Lung microvascular endothelial cell (primary cell): Measurements from ENCODE around the gene SLC6A9. TPM values are rescaled to one million over a fixed set of nuclear protein-coding genes. Genes with fewer than 3 reads are reported as not detected.

ENCODE experiments used
- DNase-seq, 2 donors: peaks; one replicate each; pipeline versions ENCODE4 v3.0.0 to v3.0.0-alpha.2; 2010; ENCODE audit warnings: low read depth in 2 of 2
- total RNA-seq: library from RNA; depleted of rRNA; stranded (reverse); fragments of >200 nt; gene quantifications from 2 replicates; pipeline ENCODE4 v1.2.1, GENCODE V29; 2014

Gene SLC6A9
- total RNA-seq, 1 donor from 2014 or later, result 0.40 TPM

DNA sequence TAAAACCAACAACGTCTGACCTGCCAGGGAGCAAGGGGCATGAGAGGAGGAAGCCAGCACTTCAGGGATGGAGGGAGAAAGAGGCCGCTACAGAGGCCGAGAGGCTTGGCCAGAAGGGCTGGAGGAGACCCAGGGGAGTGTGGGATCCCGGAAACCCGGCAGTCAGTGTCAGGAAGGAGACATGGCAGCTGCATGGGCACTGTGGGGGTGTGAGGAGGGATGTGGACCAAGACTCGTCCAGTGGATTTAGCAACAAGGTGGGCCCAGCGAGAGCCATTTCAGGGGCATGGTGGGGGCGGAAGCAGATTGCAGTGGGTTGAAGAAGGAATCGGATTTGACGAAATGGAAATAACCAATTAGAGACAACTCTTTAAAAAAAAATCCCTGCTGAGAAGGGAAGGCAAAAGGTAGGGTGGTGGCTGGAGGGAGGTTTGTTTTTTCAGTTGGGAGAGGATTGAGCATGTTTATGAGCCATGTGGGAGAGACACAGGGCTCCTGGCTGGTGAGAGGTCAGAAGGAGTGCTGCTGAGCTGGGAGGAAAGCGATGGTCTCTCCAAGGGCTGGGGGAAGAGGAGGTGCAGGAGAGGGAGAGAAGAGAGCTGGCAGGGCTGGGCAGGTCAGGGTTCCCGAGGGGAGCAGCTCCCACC, 47.9 kb downstream of the SLC6A9 start:
- DNase-seq, result no peak

DNA sequence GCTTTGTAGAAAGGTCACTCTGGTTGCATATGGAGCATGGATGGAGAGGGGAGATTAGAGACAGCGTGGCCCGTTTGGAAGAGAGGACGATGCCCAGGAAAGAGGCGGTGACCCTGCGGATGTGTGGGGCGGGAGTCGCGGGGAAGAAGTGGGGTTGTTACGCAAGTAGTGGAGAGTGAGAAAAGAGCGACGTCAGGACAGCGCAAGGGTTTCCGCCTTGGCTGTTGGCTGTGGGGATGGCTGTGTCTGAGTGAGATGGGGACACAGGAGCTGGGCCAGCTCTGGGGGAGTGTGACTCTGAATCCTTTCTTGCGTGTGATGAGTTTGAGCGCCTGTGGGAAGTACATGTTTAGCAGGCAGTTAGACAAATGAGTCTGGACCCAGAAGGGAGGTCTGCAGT, 48.5 kb downstream of the SLC6A9 start:
- DNase-seq, result no peak

DNA sequence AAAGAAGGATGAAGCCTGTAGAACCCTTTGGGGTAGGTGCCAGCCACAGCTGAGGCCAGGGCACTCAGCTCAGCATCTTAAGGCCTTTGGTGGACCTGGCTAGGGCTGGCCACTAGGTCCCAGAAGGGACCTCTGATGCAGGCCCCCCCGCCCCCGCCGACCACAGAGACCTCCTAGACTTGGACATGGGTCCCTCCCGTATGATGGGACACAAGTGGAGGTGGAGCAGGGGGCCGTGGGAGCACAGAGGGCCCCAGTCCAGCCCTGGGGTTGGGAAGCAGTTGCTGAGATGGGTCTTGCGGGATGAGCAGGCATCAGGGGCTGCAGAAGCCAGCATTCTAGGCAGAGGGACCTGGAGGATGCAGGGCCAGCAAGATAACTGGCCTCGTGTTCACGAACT, 49.0 kb downstream of the SLC6A9 start:
- no peak for DNase-seq

DNA sequence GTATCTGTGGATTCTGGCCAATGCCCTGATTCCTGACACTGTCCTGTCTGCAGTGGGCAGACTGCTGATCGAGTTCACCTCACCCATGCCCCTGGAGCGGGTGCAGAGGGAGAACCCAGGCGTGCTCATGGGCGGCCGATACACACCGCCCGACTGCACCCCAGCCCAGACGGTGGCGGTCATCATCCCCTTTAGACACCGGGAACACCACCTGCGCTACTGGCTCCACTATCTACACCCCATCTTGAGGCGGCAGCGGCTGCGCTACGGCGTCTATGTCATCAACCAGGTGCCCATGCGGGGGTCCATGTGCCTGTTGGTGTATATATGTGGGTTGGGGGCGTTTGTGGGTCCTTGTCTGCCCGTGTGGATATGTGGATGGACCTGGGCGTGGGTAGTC, 49.6 kb downstream of the SLC6A9 start:
- DNase-seq, result no peak

DNA sequence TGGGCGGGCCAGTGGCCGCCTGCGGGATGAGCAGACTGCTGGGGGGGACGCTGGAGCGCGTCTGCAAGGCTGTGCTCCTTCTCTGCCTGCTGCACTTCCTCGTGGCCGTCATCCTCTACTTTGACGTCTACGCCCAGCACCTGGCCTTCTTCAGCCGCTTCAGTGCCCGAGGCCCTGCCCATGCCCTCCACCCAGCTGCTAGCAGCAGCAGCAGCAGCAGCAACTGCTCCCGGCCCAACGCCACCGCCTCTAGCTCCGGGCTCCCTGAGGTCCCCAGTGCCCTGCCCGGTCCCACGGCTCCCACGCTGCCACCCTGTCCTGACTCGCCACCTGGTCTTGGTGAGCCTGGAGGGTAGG, 50.1 kb downstream of the SLC6A9 start:
- no peak for DNase-seq

DNA sequence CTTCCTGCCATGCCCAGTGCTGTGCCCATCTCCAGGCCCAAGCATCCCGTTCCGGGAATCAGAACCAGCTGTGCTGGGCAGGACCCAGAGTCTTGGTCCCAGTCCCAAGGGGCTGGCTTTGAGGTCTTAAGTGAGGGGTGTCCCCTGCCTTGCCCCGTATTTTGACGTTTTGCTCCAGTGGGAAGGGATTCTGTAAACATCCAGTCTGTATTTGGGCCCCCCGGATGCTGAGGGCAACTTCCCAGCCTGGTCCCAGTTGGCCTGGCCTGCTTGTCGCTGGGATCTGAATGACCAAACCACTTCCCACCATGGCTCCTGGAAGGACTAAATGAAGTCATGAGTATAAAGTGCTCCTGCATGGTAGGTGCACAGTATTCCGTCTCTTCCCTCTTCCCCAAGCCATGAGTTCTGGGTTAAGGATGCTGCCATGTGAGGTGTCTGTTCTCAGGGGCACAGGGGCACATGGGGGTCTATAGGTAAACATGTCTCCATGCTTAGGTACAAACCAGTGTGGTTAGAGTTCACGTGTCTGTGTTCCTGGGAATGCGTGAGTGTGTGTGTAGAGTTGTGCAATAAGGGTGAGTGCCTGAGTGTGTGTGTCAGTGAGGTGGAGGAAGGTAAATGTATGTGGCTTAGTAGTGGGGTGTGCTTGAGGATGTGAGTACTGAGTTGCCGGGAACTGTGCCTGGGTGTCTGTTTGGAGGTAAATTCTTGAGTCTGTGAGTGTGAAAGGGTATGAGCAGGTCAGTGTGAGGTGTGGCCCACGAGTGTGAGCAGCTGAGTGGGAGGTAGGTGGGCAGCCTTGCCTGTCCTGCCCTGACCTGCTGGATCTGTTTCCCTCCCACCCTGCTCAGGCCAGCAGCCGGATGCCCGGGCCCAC, 50.8 kb downstream of the SLC6A9 start:
- no peak for DNase-seq

DNA sequence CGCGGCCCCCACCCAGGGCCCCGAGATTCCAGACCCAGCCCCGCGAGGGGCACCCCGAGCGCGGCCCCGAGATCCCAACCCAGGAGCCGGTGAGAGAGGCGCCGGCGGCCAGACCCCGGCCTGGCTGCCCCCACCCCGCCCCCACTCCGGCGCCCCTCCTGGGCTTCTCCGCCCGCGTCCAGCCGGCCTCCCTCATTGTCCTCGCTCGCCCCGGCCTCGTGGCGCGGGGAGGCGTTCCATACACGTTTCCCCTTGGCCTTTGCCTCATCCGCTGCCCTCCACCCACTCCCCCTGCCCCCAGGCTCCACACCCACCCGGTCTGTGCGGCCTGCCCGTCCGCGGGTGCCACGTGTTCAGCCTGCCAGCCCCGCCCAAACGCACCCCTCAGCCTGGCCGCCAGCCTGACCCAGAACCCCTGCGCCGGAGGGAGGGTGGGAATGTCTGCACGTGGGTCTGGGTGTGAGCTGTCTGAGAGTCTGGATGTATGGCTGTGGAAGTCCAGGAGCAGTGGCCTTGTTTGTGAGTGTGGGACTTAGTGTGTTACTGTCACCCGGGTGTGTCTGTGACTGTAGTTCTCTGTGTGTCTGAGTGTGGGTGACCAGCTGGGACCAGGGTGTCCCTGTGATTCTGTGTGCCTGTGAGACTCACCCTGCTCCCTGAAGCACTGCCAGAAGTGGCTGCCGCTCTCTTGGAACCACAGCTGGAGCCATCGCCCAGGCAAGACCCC, 51.6 kb downstream of the SLC6A9 start:
- peak; percentile 37 to 40 for DNase-seq

DNA sequence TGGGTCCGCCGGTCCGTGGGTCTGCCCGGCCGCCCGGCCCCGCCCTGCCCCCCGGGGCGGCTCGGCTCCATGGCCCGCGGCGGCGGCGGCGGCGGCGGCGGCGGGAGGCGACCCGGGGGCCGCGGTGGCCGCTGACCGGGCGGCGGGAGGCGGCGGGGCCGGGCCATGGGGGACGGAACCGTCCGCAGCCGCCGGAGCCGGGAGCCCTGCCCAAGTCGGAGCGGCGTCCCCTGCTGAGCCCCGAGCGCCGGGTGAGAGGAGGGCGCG, 52.1 kb downstream of the SLC6A9 start:
- DNase-seq, result no peak

DNA sequence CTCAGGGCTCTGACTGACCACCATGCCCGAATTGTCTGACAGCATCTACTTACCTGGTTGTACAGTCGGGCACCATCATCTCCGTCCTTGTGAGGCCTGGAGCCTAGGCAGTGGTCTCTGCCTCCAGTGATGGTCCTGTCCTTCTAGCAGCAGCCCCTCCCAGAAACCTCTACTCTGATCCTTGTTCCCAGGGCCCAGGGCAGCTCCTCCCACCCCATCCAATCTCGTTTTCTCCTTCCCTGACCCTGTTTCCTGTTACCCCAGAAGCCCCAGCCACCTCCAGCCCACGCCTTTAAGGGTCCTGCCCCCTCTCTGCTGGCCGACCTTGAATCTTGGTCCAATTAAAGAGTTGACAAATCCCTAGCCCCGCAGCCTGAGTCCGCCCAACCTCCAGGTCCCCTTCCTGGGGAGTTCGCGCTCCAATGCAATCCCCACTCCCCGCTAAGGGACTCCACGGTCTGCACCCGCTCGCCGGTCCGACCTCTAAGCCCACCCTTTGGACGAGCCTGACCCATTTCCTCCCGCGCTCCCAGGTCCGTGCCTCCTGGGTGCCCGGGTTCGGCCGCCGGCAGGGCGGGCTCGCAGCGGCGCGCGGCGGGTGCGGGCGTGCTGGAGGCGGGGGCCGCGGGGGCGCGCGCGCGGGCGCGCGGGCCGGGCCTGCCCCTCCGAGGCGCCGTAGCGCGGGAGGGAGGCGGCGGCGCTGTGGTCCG, 52.6 kb downstream of the SLC6A9 start, which contains the start of gene B4GALT2:
TSS of gene B4GALT2 (plus strand) at position 660 of the 710 bp plus-strand sequence. CDS start 1,951 bp downstream, outside the sequence.
- DNase-seq, result peak; percentile 47 to 48

DNA sequence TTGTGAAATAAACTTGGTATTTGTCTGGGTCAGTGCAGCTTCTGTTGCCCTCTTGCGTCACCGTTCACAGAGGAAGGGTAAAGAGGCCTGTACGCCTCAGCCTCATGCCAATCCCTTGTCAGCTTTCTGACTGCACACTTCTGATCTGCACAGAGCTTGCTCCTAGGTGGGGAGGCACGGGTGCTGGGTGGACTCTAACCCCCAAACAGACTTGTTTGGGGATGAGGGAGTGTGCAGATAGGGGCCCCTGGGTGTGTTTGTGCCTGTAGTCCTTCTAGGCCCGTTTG, 53.1 kb downstream of the SLC6A9 start:
- DNase-seq, result no peak

DNA sequence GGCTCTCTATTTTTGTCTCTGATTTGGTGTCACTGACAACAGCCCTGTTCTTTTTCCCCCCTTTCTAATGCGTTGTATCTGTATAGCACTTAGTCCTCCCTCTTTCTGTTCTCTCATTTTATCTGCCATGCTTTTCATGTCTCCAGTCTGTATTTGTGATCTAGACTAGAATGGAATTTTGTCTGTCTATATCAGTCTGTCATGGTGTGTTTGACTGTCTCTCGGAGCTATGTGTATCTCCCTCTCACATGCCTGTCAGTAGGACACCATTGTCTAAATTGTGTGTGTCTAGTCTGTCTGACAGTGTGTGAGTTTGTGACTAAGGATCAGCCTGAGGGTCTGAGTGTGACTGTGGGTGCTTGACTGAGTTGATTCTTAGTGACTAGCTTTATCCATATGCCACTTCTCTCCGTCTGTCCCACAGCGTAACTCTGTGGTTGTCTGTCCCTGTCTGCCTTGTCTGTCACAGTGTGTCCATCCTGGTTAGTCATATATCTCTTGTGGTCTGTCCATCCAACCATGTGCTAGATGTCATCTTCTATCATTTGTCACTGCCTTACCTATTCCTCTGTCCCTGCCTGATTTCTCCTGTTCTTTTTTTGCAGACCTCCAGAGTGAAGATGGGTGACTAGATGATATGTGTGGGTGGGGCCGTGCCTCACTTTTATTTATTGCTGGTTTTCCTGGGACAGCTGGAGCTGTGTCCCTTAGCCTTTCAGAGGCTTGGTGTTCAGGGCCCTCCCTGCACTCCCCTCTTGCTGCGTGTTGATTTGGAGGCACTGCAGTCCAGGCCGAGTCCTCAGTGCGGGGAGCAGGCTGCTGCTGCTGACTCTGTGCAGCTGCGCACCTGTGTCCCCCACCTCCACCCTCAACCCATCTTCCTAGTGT, 53.6 kb downstream of the SLC6A9 start:
- DNase-seq, result no peak

DNA sequence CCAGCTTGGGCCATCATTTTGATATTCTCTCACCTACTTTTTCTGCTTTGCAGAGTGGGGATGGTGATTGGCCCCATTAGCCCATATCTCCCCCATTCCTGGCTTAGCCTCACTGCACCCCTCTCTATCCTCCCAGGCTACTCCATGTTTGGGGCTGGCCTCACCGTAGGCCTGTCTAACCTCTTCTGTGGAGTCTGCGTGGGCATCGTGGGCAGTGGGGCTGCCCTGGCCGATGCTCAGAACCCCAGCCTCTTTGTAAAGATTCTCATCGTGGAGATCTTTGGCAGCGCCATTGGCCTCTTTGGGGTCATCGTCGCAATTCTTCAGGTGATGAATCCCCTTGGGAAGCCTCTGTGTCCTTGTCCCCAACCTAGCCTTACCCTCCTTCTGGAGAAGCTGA, 54.4 kb downstream of the SLC6A9 start:
- no peak for DNase-seq

DNA sequence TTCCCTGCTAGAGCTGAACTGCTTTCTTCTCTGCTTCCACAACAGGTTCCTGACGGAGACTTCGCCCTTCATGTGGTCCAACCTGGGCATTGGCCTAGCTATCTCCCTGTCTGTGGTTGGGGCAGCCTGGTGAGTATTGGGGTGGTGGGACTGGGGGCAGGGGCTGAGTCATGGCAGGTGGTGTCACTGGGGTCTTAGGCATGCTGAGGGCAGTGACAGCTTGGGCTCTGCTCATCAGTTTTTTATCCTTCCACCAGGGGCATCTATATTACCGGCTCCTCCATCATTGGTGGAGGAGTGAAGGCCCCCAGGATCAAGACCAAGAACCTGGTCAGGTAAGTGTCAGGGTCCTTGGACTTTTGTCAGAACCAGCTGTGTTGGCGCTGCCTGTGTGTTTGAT, 55.2 kb downstream of the SLC6A9 start:
- no peak for DNase-seq

DNA sequence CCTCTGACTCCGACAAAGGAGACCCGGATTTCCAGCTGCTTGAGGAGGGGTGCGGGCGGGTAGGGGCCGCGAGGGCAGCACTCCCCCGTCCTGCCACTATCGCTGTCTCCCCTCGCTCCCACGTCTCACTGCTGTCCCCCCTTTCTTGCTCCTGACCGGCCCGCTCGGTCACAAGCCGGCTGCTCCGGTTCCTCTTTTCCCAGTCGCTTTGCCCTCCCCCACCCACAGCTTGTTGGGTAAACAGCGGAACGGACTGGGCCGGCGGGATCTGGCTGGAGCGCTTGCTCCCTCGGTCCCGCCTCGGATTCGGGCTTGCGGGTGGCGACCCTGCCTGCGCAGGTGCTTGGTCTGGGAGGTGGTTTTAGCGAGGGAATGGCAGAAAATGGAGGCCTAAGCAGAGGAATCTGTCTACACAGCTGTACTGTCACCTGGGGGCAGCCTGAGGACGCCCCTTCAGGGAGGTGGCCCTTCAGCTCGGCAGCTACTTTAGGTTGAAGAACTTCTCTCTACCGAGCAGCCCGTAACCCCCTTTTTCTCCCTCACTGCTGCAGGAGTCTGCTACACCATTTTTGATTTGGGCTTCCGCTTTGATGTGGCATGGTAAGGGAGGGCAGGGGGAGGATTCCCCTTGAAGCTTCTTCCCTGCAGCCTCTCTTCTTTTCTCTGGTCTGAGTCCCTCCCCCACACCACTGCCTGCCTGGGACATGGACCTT, 55.9 kb downstream of the SLC6A9 start:
- peak; percentile 39 to 54 for DNase-seq

DNA sequence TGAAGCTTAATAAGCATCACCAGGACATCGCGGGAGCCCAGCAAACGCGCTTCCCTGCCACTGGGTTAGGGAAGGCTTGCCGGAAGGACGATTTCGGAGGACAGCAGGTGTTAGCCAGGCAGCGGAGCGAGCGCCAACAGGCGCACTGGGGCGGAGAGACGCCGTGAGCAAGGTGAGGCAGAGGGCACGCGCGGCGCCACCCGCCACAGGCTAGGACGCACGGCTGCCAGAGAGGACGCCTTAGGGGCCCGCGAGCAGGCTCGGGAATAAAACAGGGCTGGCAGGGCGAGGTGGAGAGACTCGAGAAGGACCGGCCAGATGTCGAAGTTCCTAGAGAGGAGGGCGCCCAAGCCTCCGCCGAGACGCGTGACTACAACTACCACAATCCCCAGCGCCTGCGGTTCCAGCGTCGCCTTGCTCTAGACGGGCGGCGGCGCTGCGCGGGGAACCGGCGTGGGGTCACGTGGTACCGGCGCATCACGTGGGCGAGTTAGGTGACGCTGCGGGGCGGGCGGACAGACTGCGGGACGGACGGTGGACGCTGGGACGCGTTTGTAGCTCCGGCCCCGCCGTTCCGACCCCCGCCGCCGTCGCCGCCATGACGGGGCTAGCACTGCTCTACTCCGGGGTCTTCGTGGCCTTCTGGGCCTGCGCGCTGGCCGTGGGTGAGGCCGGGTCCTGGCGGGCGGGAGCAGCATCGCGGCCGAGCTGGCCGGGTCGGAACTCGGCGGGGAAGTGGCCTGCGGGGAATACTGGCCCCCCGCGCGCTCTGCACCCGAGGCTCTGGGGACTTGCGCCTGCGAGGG, 56.6 kb downstream of the SLC6A9 start, which contains the start of gene ATP6V0B:
TSS of gene ATP6V0B (plus strand) at position 518 of the 806 bp plus-strand sequence. CDS start at position 599, 81 bp downstream.
- peak; percentile 95 for DNase-seq

DNA sequence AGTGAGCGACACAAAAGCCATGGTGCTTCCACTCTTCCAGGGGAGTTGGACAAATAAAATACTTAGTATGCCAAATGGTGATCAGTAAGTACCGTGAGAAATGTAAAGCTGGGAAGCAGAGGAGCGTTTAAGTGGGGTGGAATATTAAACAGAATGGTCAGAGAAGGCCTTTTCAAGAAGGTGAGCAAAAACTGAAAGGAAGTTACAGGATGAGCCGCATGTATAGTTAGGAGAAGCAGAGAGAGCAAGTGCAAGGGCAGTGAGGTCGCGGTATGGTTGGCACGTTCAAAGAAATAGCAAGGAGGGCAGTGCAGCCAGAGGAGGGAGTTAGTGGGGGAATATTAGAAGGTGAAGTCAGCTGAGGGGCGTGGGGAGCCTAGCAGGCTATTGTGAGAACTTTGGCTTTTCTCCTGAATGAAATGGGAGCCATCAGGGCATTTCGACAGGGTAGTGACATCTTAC, 57.2 kb downstream of the SLC6A9 start:
- no peak for DNase-seq

DNA sequence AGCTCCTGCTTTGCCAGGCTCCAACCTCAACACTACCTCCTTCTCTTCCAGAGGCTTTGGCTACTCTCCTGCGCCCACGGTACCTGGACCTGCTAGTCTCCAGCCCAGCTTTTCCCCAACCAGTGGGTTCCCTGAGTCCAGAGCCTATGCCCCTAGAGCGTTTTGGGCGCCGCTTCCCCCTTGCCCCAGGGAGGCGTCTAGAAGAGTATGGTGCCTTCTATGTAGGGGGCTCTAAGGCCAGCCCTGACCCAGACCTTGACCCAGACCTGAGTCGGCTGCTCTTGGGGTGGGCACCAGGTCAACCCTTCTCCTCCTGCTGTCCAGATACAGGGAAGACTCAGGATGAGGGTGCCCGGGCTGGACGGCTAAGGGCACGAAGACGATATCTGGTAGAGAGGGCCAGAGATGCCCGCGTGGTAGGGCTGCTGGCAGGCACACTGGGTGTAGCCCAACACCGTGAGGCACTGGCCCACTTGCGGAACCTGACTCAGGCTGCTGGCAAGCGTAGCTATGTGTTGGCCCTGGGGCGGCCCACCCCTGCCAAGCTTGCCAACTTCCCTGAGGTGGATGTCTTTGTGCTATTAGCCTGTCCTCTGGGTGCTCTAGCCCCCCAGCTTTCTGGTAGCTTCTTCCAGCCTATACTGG, 59.8 kb downstream of the SLC6A9 start:
- DNase-seq, result no peak

DNA sequence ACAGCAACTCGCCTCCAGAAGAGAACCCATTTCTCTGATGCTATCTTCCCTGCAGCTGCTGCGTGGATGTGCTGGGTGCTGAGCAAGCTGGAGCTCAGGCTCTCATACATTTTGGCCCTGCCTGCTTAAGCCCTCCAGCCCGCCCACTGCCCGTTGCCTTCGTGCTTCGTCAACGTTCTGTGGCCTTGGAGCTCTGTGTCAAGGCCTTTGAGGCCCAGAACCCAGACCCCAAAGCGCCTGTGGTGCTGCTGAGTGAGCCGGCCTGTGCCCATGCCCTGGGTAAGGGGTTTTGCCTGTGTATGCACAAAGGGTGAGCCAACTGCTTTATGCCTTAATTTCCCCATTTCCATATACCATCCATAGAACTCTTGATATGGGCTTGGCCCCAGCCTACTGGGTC, 60.4 kb downstream of the SLC6A9 start:
- no peak for DNase-seq

DNA sequence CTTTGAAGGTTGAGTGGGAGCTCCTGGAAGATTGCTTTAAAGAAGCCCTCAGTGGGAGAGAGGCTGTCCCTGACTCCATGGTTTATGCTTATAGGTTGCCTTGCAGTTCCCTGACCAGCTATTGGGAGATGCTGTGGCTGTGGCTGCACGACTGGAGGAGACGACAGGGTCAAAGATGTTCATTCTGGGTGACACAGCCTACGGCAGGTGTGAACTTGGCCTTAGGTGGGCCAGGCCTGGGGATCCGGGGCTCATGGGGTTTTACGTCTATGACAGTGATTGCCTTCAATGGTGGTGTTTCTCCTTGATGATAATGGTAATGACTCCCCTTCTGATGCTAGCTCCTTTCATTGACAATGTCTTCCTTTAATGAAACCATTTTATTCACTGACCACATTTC, 60.8 kb downstream of the SLC6A9 start:
- no peak for DNase-seq
